NB4 (cell line): Measurements from ENCODE around the gene DOCK4.

Experiments used
- TF ChIP-seq, protein P1 (sequence below): IDR thresholded peaks from 2 replicates; pipeline ENCODE4 v1.6.1; 2011; ENCODE audit warnings: low read depth, low read length
- TF ChIP-seq, protein P2 (sequence below): IDR thresholded peaks from one replicate; pipeline ENCODE4 v1.5.1; 2012; ENCODE audit warnings: low read depth, low read length

DNA sequence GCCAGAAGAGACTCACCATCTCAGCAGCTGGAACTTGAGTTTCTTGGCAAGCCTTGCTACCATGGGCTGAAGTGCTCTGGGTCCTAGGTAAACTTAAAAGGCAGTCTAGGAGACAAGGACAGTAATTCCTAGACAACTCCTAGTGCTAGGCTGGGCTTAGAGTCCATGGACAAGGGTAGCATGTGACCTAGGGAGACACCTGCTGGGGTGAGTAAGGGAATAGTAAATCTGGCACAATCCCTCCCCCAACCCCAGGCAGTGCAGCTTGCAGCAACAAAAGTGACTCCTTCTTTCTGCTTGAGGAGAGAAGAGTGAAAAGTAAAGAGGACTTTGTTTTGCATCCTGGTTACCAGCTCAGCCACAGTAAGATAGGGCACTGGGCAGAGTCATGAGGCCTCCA is 327.4 kb downstream of the DOCK4 start:
- TF ChIP-seq, protein P1, sequence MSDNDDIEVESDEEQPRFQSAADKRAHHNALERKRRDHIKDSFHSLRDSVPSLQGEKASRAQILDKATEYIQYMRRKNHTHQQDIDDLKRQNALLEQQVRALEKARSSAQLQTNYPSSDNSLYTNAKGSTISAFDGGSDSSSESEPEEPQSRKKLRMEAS, result no peak
- TF ChIP-seq, protein P2, sequence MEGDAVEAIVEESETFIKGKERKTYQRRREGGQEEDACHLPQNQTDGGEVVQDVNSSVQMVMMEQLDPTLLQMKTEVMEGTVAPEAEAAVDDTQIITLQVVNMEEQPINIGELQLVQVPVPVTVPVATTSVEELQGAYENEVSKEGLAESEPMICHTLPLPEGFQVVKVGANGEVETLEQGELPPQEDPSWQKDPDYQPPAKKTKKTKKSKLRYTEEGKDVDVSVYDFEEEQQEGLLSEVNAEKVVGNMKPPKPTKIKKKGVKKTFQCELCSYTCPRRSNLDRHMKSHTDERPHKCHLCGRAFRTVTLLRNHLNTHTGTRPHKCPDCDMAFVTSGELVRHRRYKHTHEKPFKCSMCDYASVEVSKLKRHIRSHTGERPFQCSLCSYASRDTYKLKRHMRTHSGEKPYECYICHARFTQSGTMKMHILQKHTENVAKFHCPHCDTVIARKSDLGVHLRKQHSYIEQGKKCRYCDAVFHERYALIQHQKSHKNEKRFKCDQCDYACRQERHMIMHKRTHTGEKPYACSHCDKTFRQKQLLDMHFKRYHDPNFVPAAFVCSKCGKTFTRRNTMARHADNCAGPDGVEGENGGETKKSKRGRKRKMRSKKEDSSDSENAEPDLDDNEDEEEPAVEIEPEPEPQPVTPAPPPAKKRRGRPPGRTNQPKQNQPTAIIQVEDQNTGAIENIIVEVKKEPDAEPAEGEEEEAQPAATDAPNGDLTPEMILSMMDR, result no peak
